Measurements from ENCODE around the gene AGAP1. TPM values are rescaled to one million over a fixed set of nuclear protein-coding genes. Genes with fewer than 3 reads are reported as not detected.
A peak's percentile ranks its signal among the peaks of the same experiment; 100 is the strongest.

The AGAP1 gene
- total RNA-seq, 6 experiments from 2014 or later, result 14.1 to 16.0 (median 15.1) TPM

GRCh38 chr2:235765181-235765820, 271.5 kb downstream of the AGAP1 start:
- H3K9me3 Mint-ChIP-seq, result no peaks in the 10 kb centered on the region
- no peaks in the 10 kb centered on the region; the same call in none of the 2 replicates for H3K27me3 Mint-ChIP-seq (ENCODE audit: insufficient read depth)
- TF ChIP-seq CTCF (IDR thresholded peaks at IDR 0.05), result no peak
- H3K36me3 Mint-ChIP-seq (ENCODE audit: low read depth), result no peaks in the 10 kb centered on the region
- peak overlapping the region; percentile 85 for H3K27ac Mint-ChIP-seq
- no peak overlapping the region for H3K4me3 Mint-ChIP-seq
- DNase-seq, result peak; percentile 35
- H3K4me1 Mint-ChIP-seq (ENCODE audit: low read depth), result peaks cover 14% of the 10 kb centered on the region

GRCh38 chr2:235766278-235766677, 272.4 kb downstream of the AGAP1 start:
- H3K36me3 Mint-ChIP-seq (ENCODE audit: low read depth), result no peaks in the 10 kb centered on the region
- H3K9me3 Mint-ChIP-seq, result no peaks in the 10 kb centered on the region
- DNase-seq, result peak; percentile 85
- no peaks in the 10 kb centered on the region; the same call in none of the 2 replicates for H3K27me3 Mint-ChIP-seq (ENCODE audit: insufficient read depth)
- peaks cover 14% of the 10 kb centered on the region for H3K4me1 Mint-ChIP-seq (ENCODE audit: low read depth)
- H3K27ac Mint-ChIP-seq, result peak overlapping the region; percentile 85
- TF ChIP-seq CTCF (IDR thresholded peaks at IDR 0.05), result peak; percentile 99
- H3K4me3 Mint-ChIP-seq, result no peak overlapping the region

- DNase-seq, result no peak
Measured at GRCh38 chr2:235768606-235769005, 274.8 kb downstream of the AGAP1 start.

GRCh38 chr2:235769046-235769445, 275.2 kb downstream of the AGAP1 start:
- no peak overlapping the region for H3K27ac Mint-ChIP-seq
- no peaks in the 10 kb centered on the region; the same call in 1 of the 2 replicates for H3K27me3 Mint-ChIP-seq (ENCODE audit: insufficient read depth)
- H3K4me3 Mint-ChIP-seq, result no peak overlapping the region
- no peaks in the 10 kb centered on the region for H3K36me3 Mint-ChIP-seq (ENCODE audit: low read depth)
- no peak for TF ChIP-seq CTCF (IDR thresholded peaks at IDR 0.05)
- peaks cover 14% of the 10 kb centered on the region for H3K4me1 Mint-ChIP-seq (ENCODE audit: low read depth)
- no peaks in the 10 kb centered on the region for H3K9me3 Mint-ChIP-seq
- no peak for DNase-seq

More at GRCh38 chr2:235768606-235769005, 274.8 kb downstream of the AGAP1 start:
- TF ChIP-seq CTCF (IDR thresholded peaks at IDR 0.05), result no peak
- Mint-ChIP-seq H3K27me3 (ENCODE audit: insufficient read depth) (no peaks in the 10 kb centered on the region; the same call in 1 of the 2 replicates), H3K4me1 (ENCODE audit: low read depth) (peaks cover 14% of the 10 kb centered on the region), H3K9me3 (no peaks in the 10 kb centered on the region), H3K27ac (no peak overlapping the region), H3K36me3 (ENCODE audit: low read depth) (no peaks in the 10 kb centered on the region), H3K4me3 (no peak overlapping the region)

GRCh38 chr2:235770909-235771820, 277.3 kb downstream of the AGAP1 start:
- Mint-ChIP-seq H3K36me3 (ENCODE audit: low read depth) (no peaks in the 10 kb centered on the region), H3K27ac (no peak overlapping the region), H3K27me3 (ENCODE audit: insufficient read depth) (no peaks in the 10 kb centered on the region; the same call in 1 of the 2 replicates), H3K4me1 (ENCODE audit: low read depth) (peaks cover 5% of the 10 kb centered on the region), H3K9me3 (no peaks in the 10 kb centered on the region), H3K4me3 (no peak overlapping the region)
- DNase-seq, result no peak
- TF ChIP-seq CTCF (IDR thresholded peaks at IDR 0.05), result no peak

Data from HFFc6 (cell line).